Activated CD8-positive, alpha-beta memory T cell treated with anti-CD3 and anti-CD28 coated beads for 36 hours (primary cell): ENCODE data around the gene FMOD. TPM values are rescaled to one million over a fixed set of nuclear protein-coding genes. Genes with fewer than 3 reads are reported as not detected.
"Not testable (repeated sequence)": the region's sequence is repeated elsewhere in the genome, so short reads cannot be mapped to it uniquely, and the experiment has no call there.

Source experiments
- CTCF ChIA-PET: fragments of 350-600 bp; sonication (Branson Sonifier 250); formaldehyde crosslinking; loops from one replicate; lab custom pipeline; 2021; ENCODE audit warnings: antibody characterized with exemption; lab: Charles Lee
- POLR2A ChIA-PET: fragments of 350-600 bp; sonication (Branson Sonifier 250); formaldehyde crosslinking; loops from one replicate; lab custom pipeline; 2021; ENCODE audit warnings: antibody characterized with exemption; lab: Charles Lee
- total RNA-seq, 2 experiments: library from RNA; stranded (reverse); gene quantifications; one replicate each; pipeline ENCODE4 v1.2.3, GENCODE V29; 2021

Gene FMOD
- total RNA-seq, 2 experiments from 2014 or later = 1.7 to 2.2 TPM

GRCh38 chr1:203317429-203318228 lies 33.3 kb downstream of the FMOD start:
- POLR2A ChIA-PET = interaction anchor here (0.8 to 1.8 kb wide), 2 partner anchors 9 to 10 kb away, joined by 4 to 7 read pairs; no protein-coding TSS in a partner anchor
- CTCF ChIA-PET = interaction anchor here (1.0 to 1.6 kb wide), 2 partner anchors 11 to 45 kb away, joined by 4 to 6 read pairs; no protein-coding TSS in a partner anchor

GRCh38 chr1:203316626-203317093 lies 34.3 kb downstream of the FMOD start:
- ChIA-PET CTCF (interaction anchor here (0.5 to 1.6 kb wide), 4 partner anchors 21 to 494 kb away, joined by 3 to 4 read pairs (median 4); no protein-coding TSS in a partner anchor), POLR2A (interaction anchor here (1.8 kb wide), 1 partner anchor 9 kb away, joined by 7 read pairs; no protein-coding TSS in a partner anchor)

GRCh38 chr1:203314025-203314759 lies 36.7 kb downstream of the FMOD start:
- POLR2A ChIA-PET = not testable (repeated sequence)

GRCh38 chr1:203311368-203312301 lies 39.3 kb downstream of the FMOD start:
- CTCF ChIA-PET = interaction anchor here (0.8 to 9.4 kb wide), 2 partner anchors 42 to 235 kb away, joined by 3 to 125 read pairs; no protein-coding TSS in a partner anchor
- POLR2A ChIA-PET = interaction anchor here (0.6 to 8.8 kb wide), 2 partner anchors 14 to 21 kb away, joined by 5 to 103 read pairs; no protein-coding TSS in a partner anchor

More at GRCh38 chr1:203314025-203314759, 36.7 kb downstream of the FMOD start:
- CTCF ChIA-PET = interaction anchor here (9.4 kb wide), 1 partner anchor 44 kb away, joined by 125 read pairs; no protein-coding TSS in a partner anchor

GRCh38 chr1:203308923-203309331 lies 42.0 kb downstream of the FMOD start:
- ChIA-PET CTCF (interaction anchor here (0.7 to 9.4 kb wide), 6 partner anchors 14 to 39 kb away, joined by 3 to 125 read pairs (median 40); no protein-coding TSS in a partner anchor), POLR2A (interaction anchor here (0.9 to 8.8 kb wide), 7 partner anchors 12 to 26 kb away, joined by 3 to 103 read pairs (median 5); no protein-coding TSS in a partner anchor)

GRCh38 chr1:203308328-203308922 lies 42.5 kb downstream of the FMOD start:
- ChIA-PET CTCF (interaction anchor here (1.1 to 9.4 kb wide), 5 partner anchors 15 to 38 kb away, joined by 3 to 125 read pairs (median 69); no protein-coding TSS in a partner anchor), POLR2A (interaction anchor here (0.9 to 8.8 kb wide), 8 partner anchors 12 to 35 kb away, joined by 3 to 103 read pairs (median 6); no protein-coding TSS in a partner anchor)

GRCh38 chr1:203307641-203308126 lies 43.2 kb downstream of the FMOD start:
- ChIA-PET POLR2A (interaction anchor here (0.5 to 8.8 kb wide), 12 partner anchors 9 to 552 kb away, joined by 3 to 103 read pairs (median 6); no protein-coding TSS in a partner anchor), CTCF (interaction anchor here (0.7 to 9.4 kb wide), 9 partner anchors 10 to 38 kb away, joined by 3 to 125 read pairs (median 11); no protein-coding TSS in a partner anchor)

GRCh38 chr1:203306965-203307541 lies 43.9 kb downstream of the FMOD start:
- CTCF ChIA-PET = interaction anchor here (0.7 to 9.4 kb wide), 10 partner anchors 11 to 37 kb away, joined by 3 to 125 read pairs (median 8); no protein-coding TSS in a partner anchor
- POLR2A ChIA-PET = interaction anchor here (0.5 to 8.8 kb wide), 12 partner anchors 10 to 552 kb away, joined by 3 to 103 read pairs (median 6); no protein-coding TSS in a partner anchor

GRCh38 chr1:203306089-203306964 lies 44.6 kb downstream of the FMOD start:
- ChIA-PET CTCF (interaction anchor here (0.6 to 9.4 kb wide), 10 partner anchors 9 to 37 kb away, joined by 3 to 125 read pairs (median 8); no protein-coding TSS in a partner anchor), POLR2A (interaction anchor here (0.5 to 8.8 kb wide), 12 partner anchors 11 to 459 kb away, joined by 3 to 103 read pairs (median 9); partner anchors contain the start of gene LAX1)

GRCh38 chr1:203305809-203306088 lies 45.2 kb downstream of the FMOD start:
- ChIA-PET CTCF (interaction anchor here (1.0 to 9.4 kb wide), 6 partner anchors 10 to 36 kb away, joined by 3 to 125 read pairs (median 42); no protein-coding TSS in a partner anchor), POLR2A (interaction anchor here (1.7 to 8.8 kb wide), 5 partner anchors 17 to 459 kb away, joined by 7 to 103 read pairs (median 12); partner anchors contain the start of gene LAX1)

GRCh38 chr1:203304919-203305808 lies 45.8 kb downstream of the FMOD start, which contains the start of gene BTG2:
Gene BTG2, plus strand, starts transcription at chr1:203305519. Its CDS starts 88 bp downstream, at chr1:203305607.
- ChIA-PET CTCF (interaction anchor here (3.4 to 9.4 kb wide), 4 partner anchors 18 to 35 kb away, joined by 16 to 125 read pairs (median 76); no protein-coding TSS in a partner anchor), POLR2A (interaction anchor here (1.0 to 8.8 kb wide), 5 partner anchors 9 to 460 kb away, joined by 4 to 103 read pairs (median 12); partner anchors contain the start of gene LAX1)

- CTCF ChIA-PET = interaction anchor here (3.4 to 9.4 kb wide), 4 partner anchors 17 to 34 kb away, joined by 16 to 125 read pairs (median 76); no protein-coding TSS in a partner anchor
- POLR2A ChIA-PET = interaction anchor here (1.0 to 8.8 kb wide), 5 partner anchors 9 to 461 kb away, joined by 4 to 103 read pairs (median 12); partner anchors contain the start of gene LAX1
Observed at GRCh38 chr1:203304391-203304918, 46.5 kb downstream of the FMOD start.

GRCh38 chr1:203302894-203303293 lies 48.0 kb downstream of the FMOD start:
- ChIA-PET POLR2A (no interaction called here), CTCF (no interaction called here)

GRCh38 chr1:203302456-203302855 lies 48.5 kb downstream of the FMOD start:
- CTCF ChIA-PET = no interaction called here
- POLR2A ChIA-PET = no interaction called here
